ENCODE data around the gene SETD2.

The SETD2 gene

DNA sequence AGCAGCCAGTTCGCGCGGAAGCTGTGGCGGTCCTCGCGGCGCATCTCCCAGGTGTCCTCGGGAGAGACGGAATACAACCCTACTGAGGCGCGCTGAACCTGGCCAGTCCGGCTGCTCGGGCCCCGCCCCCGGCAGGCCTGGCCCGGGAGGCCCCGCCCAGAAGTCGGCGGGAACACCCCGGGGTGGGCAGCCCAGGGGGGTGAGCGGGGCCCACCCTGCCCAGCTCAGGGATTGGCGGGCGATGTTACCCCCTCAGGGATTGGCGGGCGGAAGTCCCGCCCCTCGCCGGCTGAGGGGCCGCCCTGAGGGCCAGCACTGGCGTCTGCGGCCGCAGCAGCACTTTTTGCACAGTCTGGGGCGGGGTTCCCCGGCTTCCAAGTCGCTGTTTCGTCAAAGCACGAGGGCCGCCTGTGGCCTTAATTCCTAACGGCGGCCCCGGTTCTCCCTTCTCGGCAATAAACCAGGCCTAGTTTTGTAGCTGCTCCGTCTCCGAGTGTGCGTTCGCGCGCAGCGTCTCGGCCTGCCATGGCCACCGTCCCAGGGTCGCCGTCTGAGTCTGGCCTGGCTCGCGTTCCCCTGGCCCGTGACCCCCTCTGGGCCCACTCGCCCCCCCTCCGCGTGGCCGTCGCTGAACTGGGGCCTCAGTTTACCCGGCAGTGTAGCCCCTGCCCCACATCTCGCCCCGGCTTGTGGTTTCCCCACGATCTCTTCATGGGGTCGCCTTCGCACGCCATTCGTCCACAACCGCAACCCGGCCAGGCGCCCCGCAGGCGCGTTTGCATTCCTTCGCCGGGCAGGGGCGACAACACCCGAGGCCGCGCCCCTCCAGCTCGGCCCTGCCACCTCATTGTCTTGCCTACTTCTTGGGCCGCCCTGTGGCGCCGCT, 154.4 kb downstream of the SETD2 start:
- no peak for DNase-seq (ENCODE audit: low spot score)

GRCh38 chr3:47008851-47009224, 155.1 kb downstream of the SETD2 start:
- DNase-seq (ENCODE audit: low spot score): no peak

- no peak for DNase-seq (ENCODE audit: low spot score)
Measured at GRCh38 chr3:47008234-47008796, 155.6 kb downstream of the SETD2 start.

DNA sequence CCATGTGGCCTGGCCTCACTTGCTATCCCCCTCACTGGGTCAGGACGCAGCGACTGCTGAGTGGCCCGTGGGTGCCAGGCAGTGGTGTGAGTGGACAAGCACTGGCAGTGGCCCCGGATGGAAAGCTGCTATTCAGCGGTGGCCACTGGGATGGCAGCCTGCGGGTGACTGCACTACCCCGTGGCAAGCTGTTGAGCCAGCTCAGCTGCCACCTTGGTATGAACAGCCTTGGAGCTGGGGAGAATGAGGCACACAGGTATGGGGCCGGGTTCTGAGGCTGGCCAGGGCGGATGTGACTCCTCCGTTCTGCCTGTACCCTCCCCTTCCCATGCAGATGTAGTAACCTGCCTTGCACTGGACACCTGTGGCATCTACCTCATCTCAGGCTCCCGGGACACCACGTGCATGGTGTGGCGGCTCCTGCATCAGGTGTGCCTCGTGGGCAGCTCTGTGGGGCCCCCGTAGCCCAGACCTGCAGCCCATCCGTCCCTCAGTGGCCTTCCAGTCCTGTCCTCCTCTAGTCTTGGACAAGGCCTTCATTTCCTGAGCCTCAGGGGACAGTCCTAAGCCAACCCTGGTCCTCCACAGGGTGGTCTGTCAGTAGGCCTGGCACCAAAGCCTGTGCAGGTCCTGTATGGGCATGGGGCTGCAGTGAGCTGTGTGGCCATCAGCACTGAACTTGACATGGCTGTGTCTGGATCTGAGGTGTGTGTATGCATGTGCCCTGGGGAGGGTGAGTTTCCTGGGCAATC, 156.3 kb downstream of the SETD2 start:
- DNase-seq (ENCODE audit: low spot score): no peak

- DNase-seq (ENCODE audit: low spot score): no peak
Measured at GRCh38 chr3:47007001-47007400, 156.9 kb downstream of the SETD2 start.

DNA sequence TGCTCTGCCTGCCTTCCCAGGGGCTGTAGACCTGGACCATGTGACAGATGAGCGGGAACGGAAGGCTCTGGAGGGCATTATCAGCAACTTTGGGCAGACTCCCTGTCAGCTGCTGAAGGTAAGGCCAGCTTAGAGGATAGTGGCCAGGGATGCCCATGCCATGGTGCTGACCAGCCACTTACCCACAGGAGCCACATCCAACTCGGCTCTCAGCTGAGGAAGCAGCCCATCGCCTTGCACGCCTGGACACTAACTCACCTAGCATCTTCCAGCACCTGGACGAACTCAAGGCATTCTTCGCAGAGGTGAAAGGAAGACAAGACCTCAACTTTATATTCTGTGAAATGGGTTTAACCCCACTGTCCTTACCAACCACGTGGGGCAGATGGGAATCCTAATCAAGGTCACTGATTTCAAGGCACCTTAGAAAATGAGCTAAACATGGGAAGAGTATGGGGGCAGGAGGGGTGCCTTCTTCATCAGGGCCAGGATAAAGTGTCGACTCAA, 157.7 kb downstream of the SETD2 start:
- no peak for DNase-seq (ENCODE audit: low spot score)

GRCh38 chr3:47005212-47006144, 158.4 kb downstream of the SETD2 start:
- no peak for DNase-seq (ENCODE audit: low spot score)

DNA sequence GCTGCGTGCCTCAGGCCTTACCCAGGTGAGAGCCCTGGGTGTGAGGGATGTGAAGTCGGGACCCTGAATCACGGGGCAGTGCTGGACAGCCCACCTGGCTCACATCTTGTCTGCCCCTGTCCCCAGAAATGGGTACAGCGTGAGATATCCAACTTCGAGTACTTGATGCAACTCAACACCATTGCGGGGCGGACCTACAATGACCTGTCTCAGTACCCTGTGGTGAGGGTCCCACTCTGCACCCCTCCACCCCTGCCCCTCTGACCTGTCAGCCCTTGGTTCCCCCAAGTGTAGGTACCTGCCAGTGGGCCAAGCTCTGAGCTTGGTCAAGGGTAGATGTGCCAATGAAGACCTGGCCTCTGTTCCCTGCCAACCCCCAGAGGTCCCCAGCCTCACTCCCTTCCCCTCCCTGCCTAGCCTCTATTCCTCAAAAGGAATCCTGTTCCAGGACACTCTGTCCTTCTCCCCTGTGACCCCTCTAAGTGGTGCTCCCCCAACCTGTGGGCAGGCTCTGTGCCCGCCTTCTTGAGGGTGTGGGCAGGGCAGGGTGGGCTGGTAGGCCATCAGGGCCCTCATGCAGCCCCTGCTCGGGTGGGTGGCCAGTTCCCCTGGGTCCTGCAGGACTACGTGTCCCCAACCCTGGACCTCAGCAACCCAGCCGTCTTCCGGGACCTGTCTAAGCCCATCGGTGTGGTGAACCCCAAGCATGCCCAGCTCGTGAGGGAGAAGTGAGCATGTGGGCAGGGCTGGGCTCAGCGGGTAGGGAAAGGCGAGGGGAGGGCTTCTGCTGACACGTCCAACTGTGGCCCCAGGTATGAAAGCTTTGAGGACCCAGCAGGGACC, 159.3 kb downstream of the SETD2 start:
- no peak for DNase-seq (ENCODE audit: low spot score)

DNA sequence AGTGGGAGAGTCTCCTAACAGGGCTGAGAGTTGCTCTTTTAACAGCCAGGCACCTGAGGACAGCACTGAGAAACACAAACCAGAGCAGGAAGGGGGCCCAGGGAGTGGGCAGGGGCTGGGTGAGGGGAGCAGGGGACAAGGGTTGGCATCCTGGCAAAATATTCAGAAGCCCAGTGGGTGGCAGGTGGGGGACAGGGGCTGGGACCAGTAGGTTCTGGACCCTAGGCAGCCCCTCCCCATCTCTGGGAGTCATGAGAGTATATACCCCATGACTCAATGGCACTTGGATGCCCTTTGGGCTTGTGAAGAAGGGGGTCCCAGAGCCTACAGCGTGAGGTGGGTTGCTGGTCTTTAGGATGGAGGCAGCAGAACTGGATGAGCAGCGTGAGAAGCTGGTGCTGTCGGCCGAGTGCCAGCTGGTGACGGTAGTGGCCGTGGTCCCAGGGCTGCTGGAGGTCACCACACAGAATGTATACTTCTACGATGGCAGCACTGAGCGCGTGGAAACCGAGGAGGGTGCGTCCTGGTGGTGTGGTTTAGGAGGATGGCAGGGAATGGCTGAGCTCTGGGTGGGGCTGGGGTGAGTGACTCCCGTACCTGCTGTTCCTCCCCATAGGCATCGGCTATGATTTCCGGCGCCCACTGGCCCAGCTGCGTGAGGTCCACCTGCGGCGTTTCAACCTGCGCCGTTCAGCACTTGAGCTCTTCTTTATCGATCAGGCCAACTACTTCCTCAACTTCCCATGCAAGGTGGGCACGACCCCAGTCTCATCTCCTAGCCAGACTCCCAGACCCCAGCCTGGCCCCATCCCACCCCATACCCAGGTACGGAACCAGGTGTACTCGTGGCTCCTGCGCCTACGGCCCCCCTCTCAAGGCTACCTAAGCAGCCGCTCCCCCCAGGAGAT, 160.2 kb downstream of the SETD2 start:
- DNase-seq (ENCODE audit: low spot score): no peak

- no peak for DNase-seq (ENCODE audit: low spot score)
Measured at GRCh38 chr3:47003056-47003410, 160.9 kb downstream of the SETD2 start.

DNA sequence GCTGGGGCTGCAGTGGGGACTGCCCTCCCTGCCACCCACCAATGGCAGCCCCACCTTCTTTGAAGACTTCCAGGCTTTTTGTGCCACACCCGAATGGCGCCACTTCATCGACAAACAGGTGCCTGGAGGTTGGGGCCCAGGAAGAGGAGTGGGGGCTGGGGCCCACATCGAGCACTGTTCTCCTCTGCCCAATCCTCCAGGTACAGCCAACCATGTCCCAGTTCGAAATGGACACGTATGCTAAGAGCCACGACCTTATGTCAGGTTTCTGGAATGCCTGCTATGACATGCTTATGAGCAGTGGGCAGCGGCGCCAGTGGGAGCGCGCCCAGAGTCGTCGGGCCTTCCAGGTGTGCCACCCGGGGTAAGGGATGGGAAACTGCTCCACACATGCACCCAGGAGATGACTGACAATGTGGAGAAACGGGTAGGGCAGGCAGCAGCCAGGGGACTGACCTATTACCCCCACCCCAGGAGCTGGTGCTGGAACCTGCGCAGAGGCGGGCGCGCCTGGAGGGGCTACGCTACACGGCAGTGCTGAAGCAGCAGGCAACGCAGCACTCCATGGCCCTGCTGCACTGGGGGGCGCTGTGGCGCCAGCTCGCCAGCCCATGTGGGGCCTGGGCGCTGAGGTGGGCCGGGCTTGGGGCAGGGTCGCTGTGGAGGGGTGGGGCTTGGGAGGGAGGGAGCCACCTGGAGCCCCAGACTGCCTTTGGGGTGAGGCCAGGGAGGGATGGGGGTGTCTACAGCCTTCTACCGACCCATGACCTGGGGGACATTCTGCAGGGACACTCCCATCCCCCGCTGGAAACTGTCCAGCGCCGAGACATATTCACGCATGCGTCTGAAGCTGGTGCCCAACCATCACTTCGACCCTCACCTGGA, 161.5 kb downstream of the SETD2 start:
- DNase-seq (ENCODE audit: low spot score): no peak

- DNase-seq (ENCODE audit: low spot score): no peak
Measured at GRCh38 chr3:47001731-47002170, 162.2 kb downstream of the SETD2 start.

DNA sequence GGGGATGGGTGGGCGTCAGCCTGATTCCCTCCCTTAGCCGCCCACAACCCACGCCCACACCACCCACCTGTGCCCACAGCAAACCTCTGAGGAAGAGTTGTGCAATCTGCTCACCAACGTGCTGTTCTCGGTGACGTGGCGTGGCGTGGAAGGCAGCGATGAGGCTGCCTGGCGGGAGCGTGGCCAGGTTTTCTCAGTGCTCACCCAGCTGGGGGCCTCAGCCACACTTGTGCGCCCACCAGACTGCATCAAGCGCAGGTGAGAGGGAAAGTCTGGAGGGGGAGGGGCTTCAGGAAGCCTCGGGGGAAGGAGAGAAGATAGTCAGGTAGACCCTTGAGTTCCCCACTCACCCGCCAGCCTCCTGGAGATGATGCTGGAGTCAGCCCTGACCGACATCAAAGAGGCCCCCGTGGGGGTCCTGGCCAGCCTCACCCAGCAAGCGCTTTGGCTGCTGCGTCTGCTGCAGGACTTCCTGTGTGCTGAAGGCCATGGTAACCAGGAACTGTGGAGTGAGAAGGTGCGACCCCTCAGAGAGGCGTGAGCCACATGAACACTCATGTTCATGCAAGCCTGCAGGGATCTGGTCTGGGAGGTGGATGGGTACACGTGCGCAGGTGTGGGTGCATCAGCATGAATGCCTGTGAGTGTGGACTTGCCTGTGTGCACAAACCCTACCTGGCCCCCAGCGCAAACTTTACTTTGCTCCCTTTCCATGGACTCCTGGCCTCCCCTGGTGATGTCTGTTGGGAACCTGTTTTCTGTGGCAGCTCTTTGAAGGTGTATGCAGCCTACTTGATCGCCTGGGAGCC, 162.8 kb downstream of the SETD2 start:
- DNase-seq (ENCODE audit: low spot score): no peak

GRCh38 chr3:47000198-47000815, 163.6 kb downstream of the SETD2 start:
- DNase-seq (ENCODE audit: low spot score): no peak

DNA sequence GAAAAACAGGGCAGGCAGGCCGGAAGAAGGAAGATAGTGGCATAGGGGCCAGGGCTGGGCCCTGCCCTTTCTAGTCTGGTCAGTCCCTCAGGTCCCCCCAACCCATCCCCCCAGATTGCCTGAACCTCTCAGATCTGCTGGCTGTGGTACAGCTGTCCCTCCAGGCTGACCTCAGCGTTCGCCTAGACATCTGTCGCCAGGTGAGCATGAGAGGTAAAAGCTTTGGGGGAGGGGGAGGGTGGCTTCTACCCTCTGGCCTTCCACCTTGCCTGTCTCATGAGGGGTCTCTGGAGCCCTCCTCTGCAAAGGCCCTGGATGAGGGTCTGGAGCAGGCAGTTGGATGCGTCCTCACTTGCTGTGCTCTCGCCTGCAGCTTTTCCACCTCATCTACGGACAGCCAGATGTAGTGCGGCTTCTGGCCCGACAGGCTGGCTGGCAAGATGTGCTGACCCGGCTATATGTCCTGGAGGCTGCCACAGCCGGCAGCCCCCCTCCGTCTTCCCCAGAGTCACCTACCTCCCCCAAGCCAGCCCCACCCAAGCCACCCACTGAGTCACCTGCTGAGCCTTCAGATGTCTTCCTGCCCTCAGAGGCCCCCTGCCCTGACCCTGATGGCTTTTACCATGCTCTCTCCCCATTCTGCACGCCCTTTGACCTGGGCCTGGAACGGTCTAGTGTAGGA, 164.3 kb downstream of the SETD2 start:
- DNase-seq (ENCODE audit: low spot score): no peak

DNA sequence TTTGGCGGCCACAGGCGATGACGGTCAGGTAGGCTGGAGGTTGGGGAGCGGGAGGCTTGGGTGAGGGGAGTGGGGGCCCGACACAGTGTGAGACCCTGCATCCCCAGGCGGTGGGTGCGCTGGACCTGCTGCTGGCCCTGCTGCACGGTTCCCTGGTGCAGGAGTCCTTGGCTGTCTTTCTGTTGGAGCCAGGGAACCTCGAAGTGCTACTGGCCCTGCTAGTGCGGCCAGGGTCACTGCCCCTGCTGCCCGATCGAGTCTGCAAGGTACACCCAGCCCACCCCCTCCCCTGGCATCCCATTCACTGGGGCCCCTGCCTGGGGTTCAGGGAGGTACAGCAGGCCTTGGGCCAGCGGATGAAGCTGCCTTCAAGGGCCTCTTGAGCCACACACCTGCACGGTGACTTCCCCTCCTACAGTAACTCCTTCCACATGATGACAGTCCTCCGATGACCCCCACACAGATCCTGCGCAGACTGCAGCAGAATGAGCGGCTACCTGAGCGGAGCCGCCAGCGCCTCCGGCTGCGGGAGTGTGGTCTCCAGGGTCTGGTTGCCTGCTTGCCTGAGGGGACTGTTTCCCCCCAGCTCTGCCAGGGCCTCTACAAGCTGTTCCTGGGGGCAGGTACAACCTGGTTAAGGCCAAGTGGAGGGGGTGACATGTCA, 164.9 kb downstream of the SETD2 start:
- no peak for DNase-seq (ENCODE audit: low spot score)
